SK-N-MC (cell line): ENCODE results near the gene SH3PXD2A.

Experiments
- EZH2 ChIP-seq: fragments of 200-600 bp; sonication (generic); IDR thresholded peaks from one replicate; pipeline ENCODE4 v1.6.1; 2017; ENCODE audit warnings: antibody characterized with exemption
- POLR2AphosphoS5 ChIP-seq: IDR thresholded peaks from 2 replicates; pipeline ENCODE4 v1.6.1; 2012; ENCODE audit warnings: mild to moderate bottlenecking, low read depth, low read length, borderline replicate concordance

GRCh38 chr10:103847346-103847745 is 8.0 kb downstream of the SH3PXD2A start:
- TF ChIP-seq EZH2 (no peak), POLR2AphosphoS5 (no peak)
